GM18867 (cell line): ENCODE measurements around the gene CLRN2.
"Not testable (repeated sequence)": the region's sequence is repeated elsewhere in the genome, so short reads cannot be mapped to it uniquely, and the experiment has no call there.

Source experiments
- ATAC-seq: cut with Tn5 transposase; IDR thresholded peaks from one replicate; pipeline ENCODE4 v1.9.1; 2021; ENCODE audit warnings: mild to moderate bottlenecking, moderate library complexity; ENCODE audit not compliant: unreplicated experiment

The CLRN2 gene

DNA sequence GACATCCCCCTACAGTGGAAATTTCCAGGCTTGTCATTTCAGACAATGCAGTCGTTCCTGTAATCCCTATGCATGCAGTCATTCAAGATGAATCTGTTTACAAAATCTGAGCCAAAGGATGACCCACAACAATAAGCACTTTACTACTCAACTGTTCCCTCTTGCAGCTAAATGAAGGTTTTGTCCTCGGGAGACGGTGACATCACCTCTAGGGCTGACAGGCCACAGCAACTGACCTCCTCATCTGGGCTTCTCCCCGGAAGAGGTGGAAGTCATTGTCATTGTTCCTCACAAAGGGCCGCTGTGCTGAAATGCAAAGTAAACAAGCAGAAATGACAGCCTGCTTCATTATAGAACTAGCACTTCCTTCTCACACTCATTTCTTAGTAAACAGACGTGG lies 29.2 kb downstream of the CLRN2 start:
- ATAC-seq, result no peak

- ATAC-seq, result no peak
Observed at GRCh38 chr4:17544831-17545234, 29.9 kb downstream of the CLRN2 start.

- no peak for ATAC-seq
Observed at GRCh38 chr4:17545374-17546140, 30.6 kb downstream of the CLRN2 start.

GRCh38 chr4:17546222-17546621 lies 31.3 kb downstream of the CLRN2 start:
- no peak for ATAC-seq

DNA sequence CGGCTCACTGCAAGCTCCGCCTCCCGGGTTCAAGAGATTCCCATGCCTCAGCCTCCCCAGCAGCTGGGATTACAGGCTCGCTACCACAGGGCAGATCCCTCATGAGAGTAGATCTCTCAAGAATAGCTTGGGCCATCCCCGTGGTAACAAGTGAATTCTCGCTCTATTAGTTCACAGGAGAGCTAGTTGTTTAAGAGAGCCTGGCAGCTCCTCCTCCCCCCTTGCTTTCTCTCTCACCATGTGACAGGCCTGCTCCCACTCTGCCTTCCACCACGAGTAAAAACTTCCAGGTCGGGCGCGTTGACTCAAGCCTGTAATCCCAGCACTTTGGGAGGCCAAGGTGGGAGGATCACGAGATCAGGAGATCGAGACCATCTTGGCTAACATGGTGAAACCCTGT lies 31.7 kb downstream of the CLRN2 start:
- no peak for ATAC-seq

- no peak for ATAC-seq
Observed at GRCh38 chr4:17550549-17550948, 35.6 kb downstream of the CLRN2 start.

- no peak for ATAC-seq
Observed at GRCh38 chr4:17552427-17552826, 37.5 kb downstream of the CLRN2 start.

- no peak for ATAC-seq
Observed at GRCh38 chr4:17554568-17554967, 39.6 kb downstream of the CLRN2 start.

DNA sequence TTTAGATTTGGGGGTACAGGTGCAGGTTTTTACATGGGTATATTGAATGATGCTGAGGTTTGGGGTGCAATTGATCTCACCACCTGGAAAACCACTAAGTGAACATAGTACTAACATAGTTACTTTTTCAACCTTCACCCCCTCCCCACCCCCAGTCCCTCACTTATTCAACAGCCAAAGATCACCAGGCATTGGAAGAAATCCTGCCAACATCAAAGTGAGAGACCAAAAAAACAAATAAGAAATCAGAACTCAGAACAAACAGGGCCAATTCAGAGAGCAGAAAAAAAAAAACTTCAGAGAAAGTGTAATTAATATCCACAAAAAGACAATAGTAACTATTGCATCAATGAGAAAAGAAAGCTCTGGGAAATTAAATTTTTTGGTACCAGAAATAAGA lies 41.5 kb downstream of the CLRN2 start:
- no peak for ATAC-seq

DNA sequence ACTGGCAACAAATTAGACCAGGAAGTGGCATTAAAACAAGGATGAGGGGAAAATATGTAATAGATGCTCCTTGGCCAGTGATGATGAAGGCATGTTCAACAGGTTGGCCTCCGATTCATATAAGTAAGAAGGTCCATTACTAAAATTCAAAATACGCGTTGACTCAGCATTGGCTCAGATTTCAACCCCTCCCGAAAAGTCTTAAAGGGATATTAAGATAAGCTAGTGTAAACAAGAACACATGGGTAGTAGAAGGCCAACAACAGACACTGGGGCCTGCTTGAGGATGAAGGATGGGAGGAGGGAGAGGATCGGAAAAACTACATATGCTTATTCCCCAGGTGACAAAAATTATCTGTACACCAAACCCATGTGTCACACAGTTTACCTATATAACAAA lies 42.9 kb downstream of the CLRN2 start:
- no peak for ATAC-seq

DNA sequence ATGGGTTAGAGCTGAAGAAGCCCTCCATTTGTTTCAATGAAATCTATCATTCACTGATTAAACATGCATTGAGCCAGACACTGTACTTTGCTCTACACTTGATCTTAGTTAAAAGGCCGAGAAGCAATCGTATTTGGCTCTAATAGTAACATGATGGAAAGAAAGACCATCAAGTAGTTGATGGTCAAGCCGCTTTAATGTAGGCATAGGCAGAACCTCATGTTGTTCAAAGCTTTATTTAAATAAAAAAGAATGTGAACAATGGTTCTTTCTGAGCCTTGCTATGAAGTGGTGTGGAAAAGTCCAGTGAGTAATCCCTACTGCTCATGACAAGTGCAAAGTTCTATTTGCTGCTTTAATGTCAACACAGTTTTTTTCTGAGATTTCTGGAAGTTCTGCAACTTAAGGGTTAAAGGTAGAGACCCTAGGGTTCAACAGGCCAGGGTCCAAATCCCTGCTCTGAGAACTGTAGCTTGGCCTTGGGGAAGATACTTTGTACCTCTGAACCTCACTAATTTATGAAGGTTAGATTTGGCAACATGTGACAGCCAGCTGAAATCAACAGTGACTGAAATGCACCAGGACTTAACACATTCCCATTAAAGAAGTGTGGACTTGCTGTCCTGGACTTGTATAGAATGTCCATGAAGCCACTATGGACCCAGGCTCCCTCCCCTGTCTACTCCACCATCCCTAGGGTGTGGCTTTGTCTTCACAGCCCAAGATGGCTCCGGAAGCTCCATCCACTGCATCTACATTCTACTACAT lies 44.2 kb downstream of the CLRN2 start:
- no peak for ATAC-seq

DNA sequence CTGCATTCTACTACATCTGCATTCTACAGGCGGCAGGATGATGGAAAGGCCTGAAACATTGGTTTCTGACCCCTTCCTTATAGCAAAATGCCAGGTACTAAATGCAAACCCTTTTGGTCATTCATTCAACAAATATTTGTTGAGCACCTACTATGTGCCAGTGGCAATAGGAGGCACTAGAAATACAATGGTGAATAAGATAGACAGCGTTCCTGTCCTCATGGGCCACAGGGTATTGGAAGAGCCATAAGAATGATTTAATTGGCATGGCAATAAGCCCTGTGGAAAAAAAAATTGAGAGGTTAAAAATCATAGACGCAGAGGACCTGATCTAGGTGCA lies 44.7 kb downstream of the CLRN2 start:
- no peak for ATAC-seq

DNA sequence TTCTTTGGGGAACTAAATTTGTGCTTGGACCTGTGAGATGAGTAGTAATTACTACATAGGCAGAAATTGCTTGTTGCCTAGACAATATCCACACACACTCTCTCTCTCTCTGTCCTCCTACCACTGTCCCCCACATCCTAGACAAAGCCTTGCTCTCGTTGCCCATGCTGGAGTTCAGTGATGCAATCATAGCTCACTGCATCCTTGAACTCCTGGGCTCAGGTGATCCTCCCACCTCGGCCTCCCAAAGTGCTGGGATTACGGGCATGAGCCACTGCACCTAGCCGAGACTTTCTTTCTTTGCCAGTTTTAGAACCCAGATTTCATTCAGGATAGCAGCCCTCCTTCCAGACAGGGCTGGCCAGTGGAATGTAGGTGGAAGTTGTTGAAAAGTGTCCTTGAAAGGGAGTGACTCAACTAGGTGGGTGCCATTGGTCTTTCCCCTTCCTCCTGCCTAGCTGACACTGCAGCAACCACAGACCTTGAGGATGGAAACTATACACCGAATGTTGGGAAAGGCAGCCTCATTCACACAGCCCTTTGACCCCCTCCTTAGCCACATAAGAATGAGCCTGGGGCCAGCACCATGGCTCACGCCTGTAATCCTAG lies 45.2 kb downstream of the CLRN2 start:
- no peak for ATAC-seq

GRCh38 chr4:17561195-17561909 lies 46.4 kb downstream of the CLRN2 start:
- ATAC-seq, result no peak

DNA sequence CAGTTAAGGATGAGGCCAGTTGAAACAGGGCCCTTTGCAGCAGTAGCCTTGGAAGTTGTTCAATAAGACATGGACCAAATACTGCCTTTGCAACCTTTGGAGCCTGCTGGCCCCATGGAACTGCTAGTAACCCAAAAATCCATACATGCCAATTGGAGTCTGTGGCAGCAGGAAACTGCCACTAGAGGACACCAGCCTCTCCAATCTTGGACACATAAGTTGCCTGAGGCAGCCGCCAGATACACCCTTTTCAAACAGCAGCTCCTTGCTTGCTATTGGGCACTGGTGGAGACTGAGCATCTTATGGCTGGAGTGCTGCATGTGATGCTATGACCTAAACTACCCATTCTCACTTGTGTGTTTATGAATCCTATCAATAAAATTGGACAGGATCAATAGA lies 47.2 kb downstream of the CLRN2 start:
- ATAC-seq, result no peak

DNA sequence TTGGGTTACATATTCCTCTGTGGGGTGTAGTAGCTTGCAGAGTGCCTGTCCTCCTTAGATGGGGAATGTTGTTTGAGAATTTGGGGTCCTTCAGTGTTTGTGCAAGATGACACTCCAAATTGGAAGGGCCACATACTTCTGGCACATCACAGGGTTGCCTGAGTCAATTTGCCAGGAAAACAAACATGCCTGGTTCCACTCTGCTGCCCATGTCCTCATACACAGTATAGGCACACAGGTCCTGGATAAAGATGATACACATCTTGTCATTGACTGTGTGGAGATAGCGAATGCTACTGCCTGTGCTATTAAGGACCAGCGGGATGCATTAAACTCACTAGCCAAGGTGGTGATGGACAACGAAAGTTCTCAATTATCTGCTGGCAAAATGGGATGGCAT lies 50.9 kb downstream of the CLRN2 start:
- ATAC-seq, result no peak

DNA sequence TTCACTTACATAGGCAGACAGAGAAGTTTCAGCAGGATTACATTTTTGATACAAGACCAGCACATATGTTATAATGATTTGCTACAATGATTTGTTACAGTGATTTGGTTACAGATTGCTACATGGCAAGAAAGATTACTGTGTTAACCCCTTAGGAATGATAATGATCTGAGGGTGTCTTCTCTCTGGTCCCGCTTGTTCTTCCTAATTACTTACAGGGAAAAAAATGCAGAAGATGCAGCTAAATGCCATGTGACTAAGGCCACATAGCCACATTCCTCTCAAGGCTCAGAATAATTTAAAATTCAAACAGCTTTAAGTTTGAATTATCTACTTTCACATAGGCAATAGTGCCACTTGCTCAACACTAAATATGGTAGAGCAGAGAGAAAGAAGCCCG lies 52.3 kb downstream of the CLRN2 start:
- no peak for ATAC-seq

DNA sequence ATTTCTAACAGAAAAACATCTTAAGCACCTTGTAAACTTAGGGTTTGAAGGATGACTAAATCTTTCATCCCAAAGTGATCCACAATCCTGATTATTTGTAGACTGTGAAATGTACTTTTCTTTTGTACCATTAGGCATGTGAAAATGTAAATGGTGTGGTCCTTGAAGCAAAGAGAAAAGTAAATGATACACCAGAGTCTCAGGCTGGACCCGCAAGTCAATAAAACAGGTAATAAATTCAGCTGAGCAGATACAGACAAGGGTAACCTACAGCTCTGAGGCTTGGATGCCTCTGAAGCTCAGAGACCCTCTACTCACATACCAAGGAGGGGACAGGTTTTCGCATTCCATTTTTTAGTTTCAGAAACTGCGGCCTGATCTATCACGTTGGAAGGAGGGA lies 59.2 kb downstream of the CLRN2 start:
- ATAC-seq, result no peak

- not testable (repeated sequence) for ATAC-seq
Observed at GRCh38 chr4:17575177-17575576, 60.2 kb downstream of the CLRN2 start.
